ENCODE results near the gene GDAP2.

GDAP2 gene

DNA sequence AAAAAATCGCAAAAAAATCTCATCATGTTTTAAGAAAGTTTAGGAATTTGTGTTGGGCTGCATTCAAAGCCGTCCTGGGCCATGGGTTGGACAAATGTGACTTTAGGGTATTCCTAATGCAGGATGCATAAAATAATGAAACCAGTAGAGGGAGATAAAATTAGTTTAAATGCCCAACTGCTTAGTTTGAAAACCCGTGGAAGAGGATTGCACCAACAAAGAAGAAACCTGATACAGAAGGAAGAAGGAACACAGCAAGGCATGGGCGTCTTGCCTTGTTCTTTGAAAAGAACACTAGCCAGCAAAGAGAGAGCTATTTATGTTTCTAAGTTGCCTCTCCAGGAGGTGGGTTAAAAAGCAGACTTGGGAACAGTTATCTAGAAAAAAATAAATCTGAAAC is 38.1 kb upstream of the GDAP2 start:
- TF ChIP-seq, protein P1, sequence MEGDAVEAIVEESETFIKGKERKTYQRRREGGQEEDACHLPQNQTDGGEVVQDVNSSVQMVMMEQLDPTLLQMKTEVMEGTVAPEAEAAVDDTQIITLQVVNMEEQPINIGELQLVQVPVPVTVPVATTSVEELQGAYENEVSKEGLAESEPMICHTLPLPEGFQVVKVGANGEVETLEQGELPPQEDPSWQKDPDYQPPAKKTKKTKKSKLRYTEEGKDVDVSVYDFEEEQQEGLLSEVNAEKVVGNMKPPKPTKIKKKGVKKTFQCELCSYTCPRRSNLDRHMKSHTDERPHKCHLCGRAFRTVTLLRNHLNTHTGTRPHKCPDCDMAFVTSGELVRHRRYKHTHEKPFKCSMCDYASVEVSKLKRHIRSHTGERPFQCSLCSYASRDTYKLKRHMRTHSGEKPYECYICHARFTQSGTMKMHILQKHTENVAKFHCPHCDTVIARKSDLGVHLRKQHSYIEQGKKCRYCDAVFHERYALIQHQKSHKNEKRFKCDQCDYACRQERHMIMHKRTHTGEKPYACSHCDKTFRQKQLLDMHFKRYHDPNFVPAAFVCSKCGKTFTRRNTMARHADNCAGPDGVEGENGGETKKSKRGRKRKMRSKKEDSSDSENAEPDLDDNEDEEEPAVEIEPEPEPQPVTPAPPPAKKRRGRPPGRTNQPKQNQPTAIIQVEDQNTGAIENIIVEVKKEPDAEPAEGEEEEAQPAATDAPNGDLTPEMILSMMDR (IDR thresholded peaks at IDR 0.05; ENCODE audit: unreplicated experiment in 3 of 3) = peak in 1 of 3 experiments; percentile 17
- Mint-ChIP-seq H3K27ac (peak overlapping the region; percentile 29 to 76 (median 62)), H3K4me1 (peaks cover 20% of the 10 kb centered on the region), H3K36me3 (ENCODE audit: low read depth) (peaks cover 11% of the 10 kb centered on the region), H3K9me3 (no peaks in the 10 kb centered on the region), H3K4me3 (peak overlapping the region in 1 of 3 experiments; percentile 10), H3K27me3 (ENCODE audit: low read depth) (no peaks in the 10 kb centered on the region)

DNA sequence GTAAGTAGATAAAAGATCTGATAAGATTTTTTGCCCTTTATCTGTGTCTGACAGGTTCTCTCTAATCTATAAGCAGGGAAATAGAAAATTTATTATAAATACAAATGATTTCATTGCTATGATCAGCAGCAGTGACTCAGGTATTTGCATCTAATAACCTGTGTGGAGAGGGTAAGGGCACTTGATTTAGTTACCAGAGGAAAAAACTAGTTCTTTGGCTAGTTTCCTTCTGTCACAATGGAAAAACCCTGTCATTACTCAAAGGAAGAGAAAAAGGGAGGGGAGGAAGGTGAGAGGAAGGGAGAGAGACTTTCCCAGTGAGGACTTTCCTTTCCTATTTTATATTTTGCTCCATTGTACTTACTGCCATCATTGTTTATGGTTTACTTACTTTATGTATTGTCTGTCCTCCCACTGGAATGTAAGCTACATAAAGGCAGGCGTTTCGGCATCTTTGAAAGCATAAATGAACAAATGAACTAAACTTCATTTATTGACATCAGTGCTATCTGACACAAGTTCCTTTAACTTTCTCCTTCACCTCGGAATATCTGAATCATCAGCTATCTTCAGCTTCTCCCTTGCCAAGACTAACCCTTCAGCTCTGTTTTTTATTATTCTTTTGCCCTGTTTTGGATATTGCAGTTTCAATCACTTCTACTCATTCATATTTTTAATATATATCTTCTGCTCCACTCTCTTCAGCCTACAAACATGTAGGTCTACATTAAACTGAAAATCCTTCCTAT is 35.0 kb upstream of the GDAP2 start:
- no peak overlapping the region for H3K27ac Mint-ChIP-seq
- no peak overlapping the region for H3K4me3 Mint-ChIP-seq
- TF ChIP-seq, protein P1 (IDR thresholded peaks at IDR 0.05; ENCODE audit: unreplicated experiment in 3 of 3) = no peak

DNA sequence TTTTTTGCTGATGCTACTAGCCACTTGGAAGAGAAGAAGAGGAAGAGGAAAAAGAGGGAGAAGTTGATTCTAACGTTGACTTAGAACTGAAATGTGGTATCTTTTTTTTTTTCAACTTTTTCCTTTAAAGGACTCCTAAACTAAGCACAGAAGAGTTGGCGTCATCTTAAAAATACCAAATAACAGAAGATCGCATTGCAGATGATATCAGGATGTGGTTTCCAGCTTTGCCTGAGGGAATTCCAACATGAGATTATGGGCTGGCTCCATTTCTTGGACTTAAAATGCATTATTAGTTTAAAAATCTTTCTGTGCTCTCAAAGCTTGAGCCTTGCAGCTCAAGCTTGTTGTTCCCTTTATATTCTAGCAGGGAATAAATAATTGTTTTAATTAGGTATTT is 29.9 kb upstream of the GDAP2 start:
- TF ChIP-seq, protein P1 (IDR thresholded peaks at IDR 0.05; ENCODE audit: unreplicated experiment in 3 of 3) = no peak
- H3K4me3 Mint-ChIP-seq = no peak overlapping the region
- H3K27me3 Mint-ChIP-seq (ENCODE audit: low read depth) = no peaks in the 10 kb centered on the region
- no peaks in the 10 kb centered on the region for H3K9me3 Mint-ChIP-seq
- no peaks in the 10 kb centered on the region for H3K4me1 Mint-ChIP-seq
- peaks cover 43% of the 10 kb centered on the region for H3K36me3 Mint-ChIP-seq (ENCODE audit: low read depth)
- H3K27ac Mint-ChIP-seq = no peak overlapping the region

More for the DNA sequence above, 35.0 kb upstream of the GDAP2 start:
- Mint-ChIP-seq H3K36me3 (ENCODE audit: low read depth) (peaks cover 14% of the 10 kb centered on the region), H3K4me1 (peaks cover 20% of the 10 kb centered on the region), H3K9me3 (no peaks in the 10 kb centered on the region), H3K27me3 (ENCODE audit: low read depth) (no peaks in the 10 kb centered on the region)

DNA sequence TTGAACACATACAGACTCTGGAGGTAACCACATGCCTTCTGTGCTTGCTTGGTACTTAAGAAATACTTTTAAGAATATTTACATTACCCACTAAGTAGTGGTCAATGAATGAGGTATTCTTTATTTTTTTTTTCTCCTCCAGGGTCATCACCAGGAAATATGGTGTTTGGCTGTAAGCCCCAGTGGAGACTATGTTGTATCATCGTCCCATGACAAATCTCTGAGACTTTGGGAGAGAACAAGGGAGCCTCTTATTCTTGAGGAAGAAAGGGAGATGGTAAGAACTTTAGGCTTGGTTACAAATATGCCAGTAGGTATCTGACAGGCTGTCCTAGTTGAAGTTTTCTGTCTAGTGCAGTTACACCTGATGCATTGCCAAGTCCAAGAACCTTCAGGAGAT is 23.0 kb upstream of the GDAP2 start:
- TF ChIP-seq, protein P1 (IDR thresholded peaks at IDR 0.05; ENCODE audit: unreplicated experiment in 3 of 3) = no peak
- peaks cover 68% of the 10 kb centered on the region for H3K36me3 Mint-ChIP-seq (ENCODE audit: low read depth)
- no peaks in the 10 kb centered on the region for H3K4me1 Mint-ChIP-seq
- no peaks in the 10 kb centered on the region for H3K27me3 Mint-ChIP-seq (ENCODE audit: low read depth)
- H3K27ac Mint-ChIP-seq = no peak overlapping the region
- H3K9me3 Mint-ChIP-seq = no peaks in the 10 kb centered on the region
- H3K4me3 Mint-ChIP-seq = no peak overlapping the region

DNA sequence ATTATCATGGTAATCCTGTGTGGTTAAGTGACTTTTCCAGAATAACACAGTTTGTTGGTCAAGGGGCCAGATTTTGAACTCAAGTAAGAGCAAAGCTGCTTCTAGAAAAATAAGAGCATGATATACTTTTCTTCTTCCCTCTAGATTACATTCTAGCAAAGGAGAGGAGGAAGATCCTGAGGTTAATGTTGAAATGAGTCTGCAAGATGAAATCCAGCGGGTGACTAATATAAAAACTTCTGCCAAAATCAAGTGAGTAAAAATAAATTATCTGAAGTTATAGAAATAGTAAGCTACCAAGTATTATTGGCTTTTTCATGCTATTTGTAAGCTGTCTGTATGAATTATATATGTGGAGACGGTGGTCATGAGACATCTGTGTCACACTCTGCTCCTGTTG is 12.9 kb upstream of the GDAP2 start:
- Mint-ChIP-seq H3K36me3 (ENCODE audit: low read depth) (peaks cover 69% of the 10 kb centered on the region), H3K4me1 (no peaks in the 10 kb centered on the region), H3K9me3 (no peaks in the 10 kb centered on the region), H3K27ac (no peak overlapping the region), H3K27me3 (ENCODE audit: low read depth) (no peaks in the 10 kb centered on the region), H3K4me3 (no peak overlapping the region)
- TF ChIP-seq, protein P1 (IDR thresholded peaks at IDR 0.05; ENCODE audit: unreplicated experiment in 3 of 3) = no peak

DNA sequence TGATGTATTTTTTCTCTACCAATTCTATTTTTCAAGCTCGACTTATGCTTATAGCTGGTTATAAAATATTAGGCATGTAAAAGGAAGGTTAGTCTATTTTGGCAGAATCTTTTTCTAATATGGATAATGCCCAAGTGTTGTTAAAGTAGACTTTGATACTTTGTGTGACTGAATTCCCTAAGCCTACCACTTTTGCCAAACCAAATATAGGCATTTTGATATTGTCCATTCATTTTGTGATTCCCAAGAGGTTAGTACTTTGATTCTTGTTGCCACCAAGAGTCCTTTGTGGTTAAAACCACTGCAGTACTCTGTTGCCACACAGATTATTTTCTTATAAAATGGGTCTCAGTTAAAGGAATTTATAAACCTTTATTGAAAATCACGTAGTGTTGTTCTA is 4.3 kb upstream of the GDAP2 start:
- peaks cover 32% of the 10 kb centered on the region for H3K4me1 Mint-ChIP-seq
- no peaks in the 10 kb centered on the region for H3K9me3 Mint-ChIP-seq
- H3K36me3 Mint-ChIP-seq (ENCODE audit: low read depth) = peaks cover 27% of the 10 kb centered on the region
- TF ChIP-seq, protein P1 (IDR thresholded peaks at IDR 0.05; ENCODE audit: unreplicated experiment in 3 of 3) = no peak
- H3K4me3 Mint-ChIP-seq = no peak overlapping the region
- no peak overlapping the region for H3K27ac Mint-ChIP-seq
- H3K27me3 Mint-ChIP-seq (ENCODE audit: low read depth) = no peaks in the 10 kb centered on the region
